HG02938 (cell line): ENCODE results near the gene SLC6A14.

Source experiments
- ATAC-seq: cut with Tn5 transposase; IDR thresholded peaks from one replicate; pipeline ENCODE4 v1.9.1; 2021; ENCODE audit warnings: mild to moderate bottlenecking, moderate library complexity; ENCODE audit not compliant: unreplicated experiment

The SLC6A14 gene

GRCh38 chrX:116436358-116436816 lies at the start of gene SLC6A14:
Gene SLC6A14, plus strand, starts transcription at chrX:116436606. Its CDS starts 104 bp downstream, at chrX:116436710.
- ATAC-seq: no peak

GRCh38 chrX:116395752-116396151 lies 40.7 kb upstream of the SLC6A14 start:
- no peak for ATAC-seq

- ATAC-seq: no peak
Measured at GRCh38 chrX:116399681-116400080, 36.7 kb upstream of the SLC6A14 start.

- no peak for ATAC-seq
Measured at GRCh38 chrX:116409219-116409618, 27.2 kb upstream of the SLC6A14 start.

GRCh38 chrX:116413273-116413672 lies 23.1 kb upstream of the SLC6A14 start:
- no peak for ATAC-seq

GRCh38 chrX:116417214-116417613 lies 19.2 kb upstream of the SLC6A14 start:
- no peak for ATAC-seq

- ATAC-seq: no peak
Measured at GRCh38 chrX:116417968-116418367, 18.4 kb upstream of the SLC6A14 start.

- ATAC-seq: no peak
Measured at GRCh38 chrX:116427978-116428377, 8.4 kb upstream of the SLC6A14 start.

GRCh38 chrX:116435597-116435996 lies 809 bp upstream of the SLC6A14 start:
- ATAC-seq: no peak

GRCh38 chrX:116449156-116449555 lies 12.8 kb downstream of the SLC6A14 start:
- no peak for ATAC-seq

- no peak for ATAC-seq
Measured at GRCh38 chrX:116462822-116463221, 26.4 kb downstream of the SLC6A14 start, which contains the start of gene CT83. Gene CT83, minus strand, starts transcription at chrX:116462976. Its CDS starts 120 bp downstream, at chrX:116462856.

GRCh38 chrX:116480059-116480458 lies 43.7 kb downstream of the SLC6A14 start:
- ATAC-seq: no peak

- ATAC-seq: no peak
Measured at GRCh38 chrX:116490104-116490503, 53.7 kb downstream of the SLC6A14 start.

GRCh38 chrX:116493271-116493670 lies 56.9 kb downstream of the SLC6A14 start:
- no peak for ATAC-seq

GRCh38 chrX:116499780-116500179 lies 63.4 kb downstream of the SLC6A14 start:
- no peak for ATAC-seq
